ENCODE data around the gene GLRA3.

DNA sequence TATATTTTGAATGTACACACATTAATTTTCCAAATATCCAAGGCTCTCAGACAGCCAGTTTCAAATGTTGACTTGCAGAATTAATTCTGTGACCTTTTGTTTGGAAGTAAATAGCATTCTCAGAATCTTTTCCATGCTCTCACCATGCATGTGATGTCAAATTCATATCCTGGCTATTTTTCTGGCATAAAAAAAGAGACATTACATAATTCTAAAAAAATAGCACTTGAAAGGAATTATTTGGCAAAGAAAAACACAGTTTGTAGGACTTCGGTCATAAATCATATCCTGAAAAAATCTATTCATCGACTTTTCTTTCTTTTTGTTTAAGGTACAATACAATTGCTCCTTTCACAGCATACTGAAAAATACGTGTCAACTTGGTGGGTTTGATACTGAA, 111.2 kb downstream of the GLRA3 start:
- TF ChIP-seq, protein P1, sequence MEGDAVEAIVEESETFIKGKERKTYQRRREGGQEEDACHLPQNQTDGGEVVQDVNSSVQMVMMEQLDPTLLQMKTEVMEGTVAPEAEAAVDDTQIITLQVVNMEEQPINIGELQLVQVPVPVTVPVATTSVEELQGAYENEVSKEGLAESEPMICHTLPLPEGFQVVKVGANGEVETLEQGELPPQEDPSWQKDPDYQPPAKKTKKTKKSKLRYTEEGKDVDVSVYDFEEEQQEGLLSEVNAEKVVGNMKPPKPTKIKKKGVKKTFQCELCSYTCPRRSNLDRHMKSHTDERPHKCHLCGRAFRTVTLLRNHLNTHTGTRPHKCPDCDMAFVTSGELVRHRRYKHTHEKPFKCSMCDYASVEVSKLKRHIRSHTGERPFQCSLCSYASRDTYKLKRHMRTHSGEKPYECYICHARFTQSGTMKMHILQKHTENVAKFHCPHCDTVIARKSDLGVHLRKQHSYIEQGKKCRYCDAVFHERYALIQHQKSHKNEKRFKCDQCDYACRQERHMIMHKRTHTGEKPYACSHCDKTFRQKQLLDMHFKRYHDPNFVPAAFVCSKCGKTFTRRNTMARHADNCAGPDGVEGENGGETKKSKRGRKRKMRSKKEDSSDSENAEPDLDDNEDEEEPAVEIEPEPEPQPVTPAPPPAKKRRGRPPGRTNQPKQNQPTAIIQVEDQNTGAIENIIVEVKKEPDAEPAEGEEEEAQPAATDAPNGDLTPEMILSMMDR (IDR thresholded peaks at IDR 0.05; ENCODE audit: extremely low read depth in 1 of 2, insufficient read depth in 1 of 2, low read depth in 1 of 2, low read length in 2 of 2), result no peak
- no peak for TF ChIP-seq EZH2 (IDR thresholded peaks at IDR 0.05; ENCODE audit: borderline replicate concordance, low read depth, low read length, severe bottlenecking)
